HG03432 (cell line): ENCODE data around the gene PITPNB.

Source experiments
- ATAC-seq: cut with Tn5 transposase; IDR thresholded peaks from one replicate; pipeline ENCODE4 v1.9.1; 2021; ENCODE audit warnings: mild to moderate bottlenecking, moderate library complexity; ENCODE audit not compliant: unreplicated experiment

The PITPNB gene

DNA sequence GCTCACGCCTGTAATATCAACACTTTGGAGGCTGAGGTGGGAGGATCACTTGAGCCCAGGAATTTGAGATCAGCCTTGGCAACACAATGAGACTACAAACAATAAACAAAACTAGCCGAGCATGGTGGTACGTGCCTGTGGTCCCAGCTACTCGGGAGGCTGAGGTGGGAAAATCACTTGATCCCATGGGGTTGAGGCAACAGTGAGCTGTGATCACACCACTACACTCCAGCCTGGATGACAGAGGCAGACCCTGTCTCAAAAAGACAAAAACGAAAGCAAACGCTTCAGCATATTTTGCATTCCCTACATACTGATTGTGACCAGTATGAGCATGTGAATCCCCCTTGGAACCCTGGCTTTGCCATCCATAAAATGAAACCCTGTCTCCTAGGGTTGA, 83.6 kb downstream of the PITPNB start:
- ATAC-seq: no peak

DNA sequence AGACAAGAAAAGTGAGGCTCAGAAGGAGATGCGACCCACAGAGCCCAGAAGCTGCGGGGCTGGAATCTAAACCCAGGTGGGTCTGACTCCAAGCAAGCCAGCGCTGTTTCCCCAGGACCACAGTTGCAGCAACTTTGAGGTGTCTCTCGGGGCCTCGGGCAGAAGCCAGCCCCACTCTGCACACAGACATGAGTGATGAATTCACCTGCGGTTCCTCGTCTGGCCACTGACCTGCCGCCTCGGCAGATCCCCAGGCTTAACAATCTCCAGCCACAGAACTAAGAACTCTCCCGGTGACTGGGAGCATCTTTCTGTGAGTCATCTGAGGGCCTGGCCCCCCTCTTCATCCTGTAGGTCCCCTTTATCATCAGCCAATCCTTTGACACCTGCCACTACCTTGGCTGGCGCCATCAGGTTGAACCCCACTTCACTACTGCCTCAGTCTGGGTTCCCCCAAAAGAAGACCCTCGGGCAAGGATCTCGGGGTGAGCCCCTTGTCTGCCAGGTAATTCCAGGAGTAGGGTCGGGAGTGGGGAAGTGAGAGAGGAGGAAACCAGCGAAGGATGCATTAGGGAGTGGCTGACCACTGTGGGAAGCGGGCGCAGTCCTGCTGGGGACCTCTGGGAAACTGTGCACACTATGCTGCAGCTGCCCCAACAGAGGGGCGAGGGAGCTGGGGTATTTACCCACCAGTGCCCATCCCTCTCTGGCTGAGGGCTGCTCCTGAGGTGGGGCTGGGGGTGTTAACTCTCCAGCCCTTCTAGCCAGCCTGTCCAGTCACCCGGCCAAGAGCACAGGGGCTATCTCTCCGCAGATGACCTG, 84.5 kb downstream of the PITPNB start:
- ATAC-seq: no peak

DNA sequence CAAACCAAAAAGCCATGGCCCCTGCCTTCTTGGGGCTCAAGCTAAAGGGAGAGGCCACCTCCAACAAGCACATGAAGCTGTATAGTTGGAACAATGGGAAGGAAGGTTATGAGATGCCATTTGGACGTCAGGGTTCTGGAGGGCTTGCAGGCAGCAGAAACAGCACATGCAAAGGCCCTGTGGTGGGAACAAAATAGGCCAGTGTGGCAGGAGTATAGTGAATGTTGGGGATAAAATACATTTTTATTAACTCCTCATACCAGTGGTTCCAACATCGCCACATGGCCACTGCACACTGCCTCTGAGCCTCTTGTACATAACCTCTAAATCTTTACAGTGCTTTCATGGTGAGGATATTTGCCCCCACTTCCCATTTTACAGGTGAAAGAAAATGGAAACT, 85.3 kb downstream of the PITPNB start:
- ATAC-seq: no peak

DNA sequence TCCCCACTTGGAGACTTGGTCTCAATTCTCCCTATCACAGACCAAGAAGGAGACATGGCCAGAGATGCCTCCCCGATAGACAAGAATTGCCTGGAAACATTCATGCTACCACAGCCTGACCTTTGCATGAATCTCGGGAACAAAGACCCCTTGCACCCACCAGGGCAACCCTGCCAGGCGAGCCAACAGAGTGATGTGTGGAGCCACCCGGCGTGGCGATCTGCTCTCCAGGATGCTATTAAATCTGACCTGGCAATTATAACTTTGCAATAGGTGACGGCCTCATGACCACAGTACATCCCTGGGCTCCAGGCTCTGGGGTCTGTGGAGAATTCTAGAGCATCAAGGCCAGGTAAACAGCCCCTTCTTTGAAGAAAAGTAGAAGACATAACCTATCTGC, 86.5 kb downstream of the PITPNB start:
- no peak for ATAC-seq

DNA sequence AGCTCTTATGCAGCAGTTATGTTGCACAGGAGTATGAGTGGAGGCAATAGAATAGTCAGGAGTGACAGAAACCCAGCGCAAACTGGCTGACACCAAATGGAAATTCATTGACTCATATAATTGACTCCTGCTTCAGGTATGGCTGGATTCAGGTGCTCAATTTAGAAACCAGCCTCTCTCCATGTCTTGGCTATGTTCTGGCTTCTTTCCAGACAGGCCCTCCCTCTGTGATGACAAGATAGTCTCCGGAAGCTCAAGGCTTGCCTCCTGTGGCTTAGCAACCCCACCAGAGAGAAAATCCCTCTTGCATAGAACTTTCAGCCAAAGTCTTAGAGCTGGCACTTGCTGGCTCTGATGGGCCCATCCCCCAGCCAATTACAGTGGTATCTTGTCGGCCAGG, 89.4 kb downstream of the PITPNB start:
- ATAC-seq: no peak

DNA sequence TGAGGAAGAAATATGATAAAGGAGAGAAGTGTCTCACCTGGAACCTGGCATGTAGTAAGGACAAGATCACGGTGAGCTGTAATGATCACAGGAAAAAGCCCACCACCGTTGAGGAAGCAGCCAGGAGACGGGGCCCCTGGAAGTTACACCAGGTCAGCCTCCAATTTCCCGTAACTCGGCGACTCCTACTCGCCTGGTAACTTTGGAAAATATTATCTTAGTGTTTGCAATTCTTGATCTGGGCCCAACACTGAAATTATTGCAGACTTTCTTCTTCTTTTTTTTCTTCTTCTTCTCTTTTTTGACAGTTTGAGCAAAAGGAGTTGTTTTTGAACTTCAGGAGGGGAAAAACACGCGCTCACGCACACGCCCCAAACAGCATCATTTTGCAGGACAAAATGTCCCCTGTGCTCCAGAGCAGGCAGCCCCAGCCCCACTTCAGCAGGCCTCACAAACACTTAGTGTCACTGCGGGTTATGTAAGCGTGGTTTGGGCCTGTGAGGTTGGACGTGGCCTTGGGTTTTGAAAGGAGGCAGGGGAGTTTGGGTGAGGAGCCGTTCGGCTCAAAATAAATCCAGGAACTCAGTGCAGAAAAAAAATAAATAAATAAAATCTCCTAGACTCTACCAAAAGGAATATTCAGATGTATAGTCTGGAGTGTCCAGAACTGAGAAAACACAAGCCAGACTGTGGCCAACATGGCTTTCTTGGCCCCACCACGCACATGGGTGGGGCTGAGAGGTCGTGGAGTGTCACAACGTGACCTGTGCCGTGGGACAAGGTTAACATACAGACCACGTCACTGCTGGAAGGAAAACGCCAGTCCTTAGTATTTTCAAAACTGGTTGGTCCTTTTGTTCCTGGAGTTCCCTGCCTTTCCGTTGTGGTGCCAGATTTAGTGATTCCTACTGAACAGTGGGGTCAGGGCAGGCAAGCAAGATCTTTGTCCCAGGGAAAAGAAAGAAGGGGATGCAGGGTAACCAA, 91.2 kb downstream of the PITPNB start:
- no peak for ATAC-seq

DNA sequence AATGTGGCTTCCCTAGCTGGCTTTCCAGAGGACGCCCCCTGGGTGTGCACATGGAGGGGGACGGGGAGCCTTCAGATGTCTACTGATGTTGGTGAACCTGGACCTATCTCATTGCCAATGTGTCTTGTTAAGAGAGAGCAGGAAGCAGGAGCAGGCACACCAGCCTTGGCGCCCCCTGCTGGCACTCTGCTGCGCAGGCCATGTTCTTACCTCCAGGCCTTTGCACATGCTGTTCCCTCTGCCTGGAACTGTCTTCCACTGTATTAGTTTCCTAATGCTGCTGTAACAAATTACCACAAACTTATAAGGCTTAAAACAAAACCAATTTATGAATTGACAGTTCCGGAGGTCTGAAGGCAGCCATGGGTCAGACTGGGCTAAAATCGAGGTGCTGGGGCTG, 93.9 kb downstream of the PITPNB start:
- ATAC-seq: no peak

DNA sequence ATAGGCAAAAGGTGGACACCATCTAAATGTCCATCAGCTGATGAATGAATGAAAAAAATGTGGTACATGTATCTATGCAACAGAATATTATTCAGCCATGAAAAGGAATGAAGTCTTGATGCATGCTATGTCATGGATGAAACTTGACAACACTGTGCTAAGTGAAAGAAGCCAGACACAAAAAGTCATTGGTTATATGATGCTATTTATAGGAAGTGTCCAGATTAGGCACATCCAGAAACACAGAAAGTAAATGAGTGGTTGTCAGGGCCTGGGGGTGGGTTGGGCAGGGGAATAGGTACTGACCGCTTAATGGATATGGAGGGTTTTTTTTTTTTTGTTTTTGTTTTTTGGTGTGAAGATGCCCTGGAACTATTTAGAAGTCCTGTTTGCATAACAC, 95.8 kb downstream of the PITPNB start:
- ATAC-seq: no peak

DNA sequence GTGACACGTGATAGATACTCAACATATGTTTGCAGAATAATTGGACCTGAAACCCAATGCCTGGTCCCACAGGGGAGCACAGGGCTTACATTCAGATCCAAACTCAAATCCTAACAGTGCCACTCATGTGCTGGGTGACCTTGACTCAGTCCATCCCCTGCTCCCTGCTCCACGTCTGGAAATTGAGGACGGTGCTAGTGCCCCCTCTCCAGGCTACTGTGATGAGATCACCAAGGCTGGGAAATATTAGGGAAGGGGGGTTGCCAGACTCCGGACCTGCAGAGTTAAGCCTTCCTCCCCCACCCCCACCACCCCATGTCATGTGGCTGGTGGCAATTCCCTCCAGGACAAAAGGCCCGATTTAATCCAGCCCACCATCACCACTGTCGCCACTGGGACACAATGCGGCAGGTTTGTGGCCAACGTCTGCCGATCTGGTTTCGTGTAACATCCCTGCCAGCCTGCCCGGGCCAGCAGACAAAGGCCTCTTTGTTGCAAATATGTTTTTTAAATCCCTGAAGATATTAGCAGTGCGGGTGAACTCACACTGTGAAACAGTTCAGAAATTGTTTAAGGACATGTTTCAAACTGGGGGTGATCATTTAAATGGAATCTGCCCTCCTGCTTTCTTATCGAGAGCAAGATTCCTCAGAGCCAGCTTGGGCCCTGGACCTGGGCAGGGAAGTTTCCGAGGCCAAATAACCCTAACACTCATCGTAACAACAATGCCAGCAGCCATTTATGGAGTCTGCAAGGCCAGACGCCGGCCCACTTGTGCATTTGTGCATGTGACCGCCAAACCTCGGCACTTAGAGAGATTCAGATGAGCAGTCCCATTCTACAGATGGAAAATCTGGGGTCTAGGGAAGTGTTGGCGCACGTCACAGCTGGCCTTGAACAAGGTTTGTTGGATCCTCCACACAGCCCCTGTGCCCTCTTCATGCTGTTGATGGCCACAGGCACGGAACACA, 97.9 kb downstream of the PITPNB start:
- ATAC-seq: no peak

DNA sequence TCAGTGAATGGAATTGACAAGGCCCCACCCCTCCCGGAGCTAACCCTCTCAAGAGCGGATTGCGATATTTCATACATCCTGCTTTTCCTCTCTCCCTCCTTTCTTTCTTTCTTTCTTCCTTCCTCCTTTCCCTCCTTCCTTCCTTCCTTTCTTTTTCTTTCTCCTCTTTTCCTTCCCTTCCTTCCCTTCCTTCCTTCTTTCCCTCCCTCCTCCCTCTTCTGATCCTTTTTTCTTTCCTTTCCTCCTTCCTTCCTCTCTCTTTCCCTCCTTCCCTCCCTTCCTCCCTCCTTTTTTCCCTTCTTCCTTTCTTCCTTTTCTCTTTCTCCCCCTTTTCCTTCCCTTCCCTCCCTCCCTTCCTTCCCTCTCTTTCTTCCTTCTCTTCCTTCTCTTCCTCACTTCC, 102.5 kb downstream of the PITPNB start:
- ATAC-seq: no peak

DNA sequence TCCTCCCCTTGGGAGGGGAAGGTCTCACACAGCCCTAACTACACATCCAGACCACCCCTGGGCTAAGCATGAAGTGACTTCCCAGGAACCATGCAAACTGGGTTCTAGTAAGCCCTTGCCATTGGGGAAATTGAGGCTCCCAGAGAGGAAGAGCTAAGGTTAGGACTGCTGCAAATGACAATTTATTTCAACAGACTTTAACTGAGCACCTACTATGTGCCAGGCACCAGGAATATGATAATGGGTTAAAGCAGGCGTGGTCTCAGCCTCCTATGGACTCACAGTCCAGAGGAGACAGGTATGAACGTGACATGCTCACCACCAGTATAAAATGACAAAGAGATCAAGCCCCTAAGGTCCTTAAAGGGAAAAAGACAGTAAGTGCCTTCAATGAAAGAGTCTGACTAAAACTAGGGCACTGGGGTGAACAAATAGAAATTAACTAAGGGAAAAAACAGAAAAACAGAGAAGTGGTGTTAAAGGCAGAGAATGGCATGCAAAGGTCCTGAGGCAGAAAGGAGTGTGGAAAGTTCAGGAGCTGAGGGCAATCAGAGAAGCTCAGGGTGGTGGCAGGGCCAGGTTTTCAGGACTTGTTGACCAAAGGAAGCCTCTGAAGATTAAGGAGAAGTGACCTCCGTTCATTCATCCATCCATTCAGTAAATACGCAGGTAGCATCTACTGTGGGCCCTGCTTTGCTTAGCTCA, 103.1 kb downstream of the PITPNB start:
- ATAC-seq: no peak

DNA sequence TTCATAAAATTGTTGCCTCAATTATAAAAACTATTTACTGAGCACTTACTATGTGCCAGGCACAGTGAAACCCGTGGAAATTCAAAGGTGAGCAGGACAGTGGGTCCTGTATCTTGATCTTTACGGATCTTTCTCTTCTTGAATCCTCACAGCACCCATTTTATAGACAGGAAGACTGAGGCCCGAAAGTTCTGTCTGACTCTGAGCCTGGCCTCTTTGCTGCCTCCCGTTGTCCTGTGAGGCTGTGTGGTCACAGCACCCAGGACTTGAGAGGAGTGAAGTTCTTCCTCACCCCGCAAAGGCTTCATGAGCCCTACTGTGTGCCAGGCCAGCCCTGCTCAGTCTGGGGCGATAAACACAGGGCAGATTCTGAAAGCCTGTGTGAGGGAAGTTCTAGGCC, 104.1 kb downstream of the PITPNB start:
- ATAC-seq: no peak

DNA sequence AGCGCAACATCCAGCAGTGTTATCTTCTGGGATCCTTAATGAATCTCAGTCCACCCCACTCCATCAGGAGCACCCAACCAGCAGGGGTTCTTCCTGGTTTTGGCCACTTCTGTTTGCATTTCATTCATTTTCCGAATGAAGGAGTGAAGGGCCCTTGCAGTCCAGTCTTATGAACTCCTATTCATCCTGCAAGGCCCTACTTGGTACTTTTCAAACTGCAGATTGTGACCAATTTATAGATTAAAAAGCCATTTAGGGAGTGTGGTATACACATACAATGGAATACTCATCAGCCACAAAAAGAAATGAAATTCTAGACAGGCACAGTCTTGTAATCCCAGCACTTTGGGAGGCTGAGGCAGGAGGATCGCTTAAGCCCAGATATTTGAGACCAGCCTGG, 107.3 kb downstream of the PITPNB start:
- ATAC-seq: no peak

DNA sequence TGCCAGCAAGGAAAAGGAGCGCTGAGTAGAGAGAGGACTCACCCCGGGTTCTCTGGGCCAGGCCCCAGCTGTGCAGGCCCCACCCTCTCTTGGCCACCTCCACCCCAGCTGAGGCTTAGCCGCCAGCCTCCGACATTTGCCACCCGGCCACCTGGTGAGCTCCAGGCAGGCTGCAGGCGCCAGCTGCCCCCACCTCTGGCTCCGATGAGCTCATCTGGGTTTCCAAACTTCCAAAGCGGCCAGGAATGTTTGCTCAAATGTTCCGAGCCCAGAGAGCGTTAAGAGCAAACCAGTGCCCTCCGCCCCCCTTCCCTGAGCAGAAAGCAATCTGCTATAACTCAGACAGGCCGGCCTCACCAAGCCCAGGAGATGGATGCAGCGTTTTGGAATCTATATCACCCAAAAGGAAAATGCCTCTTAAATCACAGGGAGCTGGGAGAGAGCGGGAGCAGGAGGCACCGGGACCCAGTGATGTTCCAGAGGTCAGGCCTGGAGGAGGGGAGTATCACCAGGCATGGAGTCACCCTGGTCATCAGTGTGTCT, 108.4 kb downstream of the PITPNB start:
- ATAC-seq: no peak

DNA sequence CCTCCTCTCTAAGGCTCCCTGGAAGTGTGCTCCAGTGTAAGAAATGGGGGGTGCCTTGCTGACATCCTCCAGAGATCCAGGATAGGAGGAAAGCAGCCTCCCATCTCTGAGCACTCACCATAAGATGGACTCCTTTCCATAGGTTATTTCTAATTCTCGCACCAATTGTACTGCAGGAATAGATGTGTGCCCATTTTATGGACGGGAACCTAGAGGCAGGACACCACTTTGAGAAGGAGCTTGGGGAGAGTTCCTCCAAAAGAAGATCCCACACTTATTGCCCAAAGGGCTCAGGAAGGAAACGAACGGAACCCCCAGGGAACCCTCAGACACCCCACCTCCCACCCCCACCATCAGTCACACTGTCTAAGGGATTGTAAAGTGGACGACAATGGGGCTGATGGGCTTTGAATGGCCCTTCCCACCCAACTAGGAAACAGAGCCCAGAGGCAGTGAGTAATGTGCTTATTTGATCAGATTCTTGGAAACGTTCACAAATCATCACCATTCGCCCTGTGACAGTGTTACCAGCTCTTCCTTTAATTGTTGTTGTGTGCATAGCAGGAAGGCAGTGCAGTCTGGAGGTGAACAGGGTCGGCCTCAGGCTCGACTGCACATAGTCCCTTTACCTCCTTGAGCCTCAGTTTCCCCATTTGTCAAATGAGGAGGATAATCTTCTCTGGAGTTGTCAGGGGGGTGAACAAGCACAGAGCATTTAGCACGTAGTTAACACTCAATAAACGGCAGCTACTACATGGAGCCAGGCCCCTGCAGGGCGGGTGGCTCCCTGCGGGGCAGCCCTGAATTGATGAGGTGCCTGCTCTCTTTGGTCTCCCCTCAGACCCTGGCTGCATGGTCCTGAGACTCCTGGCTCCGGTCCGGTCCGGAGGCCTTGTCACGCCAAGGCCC, 109.1 kb downstream of the PITPNB start:
- ATAC-seq: no peak

DNA sequence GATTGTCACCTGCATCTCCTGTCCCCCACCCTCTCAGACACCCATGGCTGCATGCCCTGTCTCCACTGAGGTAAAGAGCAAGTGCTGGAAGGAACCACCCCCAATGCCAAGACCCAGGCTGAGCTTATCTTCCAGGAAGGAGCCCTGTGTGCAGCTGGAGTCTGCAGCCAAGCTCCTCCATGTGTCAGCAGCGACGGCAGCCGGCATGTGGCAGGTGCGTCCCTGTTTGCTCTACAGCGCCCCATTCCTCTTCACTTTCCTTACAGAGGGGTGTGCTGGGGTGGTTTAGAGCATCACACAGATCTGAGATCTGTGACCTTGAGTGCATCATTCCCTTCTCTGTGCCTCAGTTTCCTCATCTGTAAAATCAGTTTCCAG, 109.8 kb downstream of the PITPNB start:
- ATAC-seq: no peak

DNA sequence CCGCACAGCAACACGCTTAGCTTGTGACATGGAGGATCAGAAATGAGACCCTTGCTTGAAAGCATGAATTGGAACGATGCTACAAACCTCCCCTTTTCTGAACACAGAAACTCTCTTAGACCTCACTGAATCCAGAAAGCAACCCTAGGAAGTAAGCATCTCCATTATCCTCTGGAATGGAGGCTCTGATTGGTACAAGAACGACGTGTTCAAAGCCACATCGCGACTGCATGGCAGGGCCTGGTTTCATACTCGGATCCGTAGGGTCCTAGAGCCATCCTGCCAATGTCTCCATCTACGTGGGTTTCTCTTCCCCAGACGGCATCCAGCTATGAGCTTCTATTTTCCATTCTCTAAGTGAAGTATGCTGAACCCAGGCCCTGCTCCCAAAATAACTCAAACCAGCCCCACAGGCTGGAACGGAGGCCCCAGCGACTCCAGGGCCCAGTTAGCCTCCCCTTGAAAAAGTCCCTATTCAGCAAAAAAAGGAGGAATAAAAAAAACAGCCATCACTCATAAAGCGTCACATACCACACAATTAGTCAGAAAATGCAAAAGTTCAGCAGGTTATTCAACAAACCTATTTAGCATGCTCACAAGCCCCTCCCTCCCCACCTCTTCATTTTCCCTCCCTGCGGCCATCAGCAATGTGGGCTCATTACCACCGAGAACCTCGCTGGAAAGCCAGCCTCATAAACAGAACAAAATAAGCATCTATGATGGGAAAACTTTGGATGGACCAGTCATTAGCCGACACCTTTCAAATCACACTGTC, 110.4 kb downstream of the PITPNB start:
- no peak for ATAC-seq

DNA sequence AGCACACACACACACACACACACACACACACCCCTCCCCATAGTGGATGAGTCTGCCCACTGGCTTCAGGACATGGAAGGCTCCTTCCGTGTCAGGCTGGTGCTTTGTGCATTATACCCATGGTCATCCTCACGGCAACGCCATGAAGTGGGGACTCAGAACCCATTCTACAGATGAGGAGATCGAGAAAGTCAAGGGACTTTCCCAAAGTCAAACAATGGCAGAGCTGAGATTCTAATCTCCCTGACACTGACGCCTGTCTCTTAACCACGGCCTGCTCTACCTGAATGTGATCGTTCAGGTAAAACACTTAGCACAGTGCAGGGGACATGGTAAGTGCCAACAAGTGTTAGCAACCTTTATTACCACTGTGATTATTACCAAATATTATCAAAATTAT, 113.2 kb downstream of the PITPNB start:
- no peak for ATAC-seq
